Activated CD8-positive, alpha-beta T cell treated with anti-CD3 and anti-CD28 coated beads, Interleukin-2, amount 10 ng/mL, durations not matched to agents 7 days and 5 days (primary cell): Measurements from ENCODE around the gene ARPC4. TPM values are rescaled to one million over a fixed set of nuclear protein-coding genes. Genes with fewer than 3 reads are reported as not detected.

ENCODE experiments used
- ATAC-seq: fragments of 150-1000 bp; cut with Tn5 transposase; one replicate; pipeline ENCODE4 v1.10.0; 2021; ENCODE audit warnings: moderate library complexity
- CTCF ChIA-PET: fragments of 350-600 bp; sonication (Branson Sonifier 250); formaldehyde crosslinking; loops from one replicate; lab custom pipeline; 2021; ENCODE audit warnings: antibody characterized with exemption; lab: Charles Lee
- POLR2A ChIA-PET: fragments of 350-600 bp; sonication (Branson Sonifier 250); formaldehyde crosslinking; loops from one replicate; lab custom pipeline; 2021; ENCODE audit warnings: antibody characterized with exemption; lab: Charles Lee
- DNase-seq: peaks from one replicate; pipeline ENCODE4 v3.0.0-alpha.2; 2020
- H3K27ac Mint-ChIP-seq: one replicate; pipeline ENCODE4 v1.8.0; 2021; ENCODE audit warnings: mild to moderate bottlenecking, mixed read lengths
- H3K27me3 Mint-ChIP-seq: one replicate; pipeline ENCODE4 v1.8.0; 2021; ENCODE audit warnings: low read depth, mixed read lengths
- H3K36me3 Mint-ChIP-seq: one replicate; pipeline ENCODE4 v1.8.0; 2021; ENCODE audit warnings: low read depth, mixed read lengths
- H3K4me1 Mint-ChIP-seq: one replicate; pipeline ENCODE4 v1.8.0; 2021; ENCODE audit warnings: low read depth, mixed read lengths
- H3K4me3 Mint-ChIP-seq: one replicate; pipeline ENCODE4 v1.8.0; 2021; ENCODE audit warnings: mild to moderate bottlenecking, mixed read lengths
- H3K9me3 Mint-ChIP-seq: one replicate; pipeline ENCODE4 v1.8.0; 2022; ENCODE audit warnings: mixed read lengths; ENCODE audit not compliant: insufficient read depth
- total RNA-seq, 2 experiments: library from RNA; stranded (reverse); gene quantifications; one replicate each; pipeline ENCODE4 v1.2.3, GENCODE V29; 2021

ARPC4 gene
- total RNA-seq, 2 experiments from 2014 or later, result 317 to 321 TPM

- H3K36me3 Mint-ChIP-seq, result peaks cover 78% of the 10 kb centered on the region
- H3K27me3 Mint-ChIP-seq, result no peaks in the 10 kb centered on the region
- H3K4me3 Mint-ChIP-seq, result no peak overlapping the region
- DNase-seq (no peak), ATAC-seq (no peak)
- ChIA-PET POLR2A (interaction anchor here (0.6 to 2.5 kb wide), 4 partner anchors 10 to 39 kb away, joined by 3 to 11 read pairs (median 5); partner anchors contain the start of genes ARPC4 and TADA3), CTCF (interaction anchor here (0.9 to 1.3 kb wide), 2 partner anchors 14 to 53 kb away, joined by 3 read pairs; partner anchors contain the start of gene ARPC4)
- H3K27ac Mint-ChIP-seq, result peak overlapping the region; percentile 88
- peaks cover 57% of the 10 kb centered on the region for H3K4me1 Mint-ChIP-seq
- no peaks in the 10 kb centered on the region for H3K9me3 Mint-ChIP-seq
These were observed 14.1 kb downstream of the ARPC4 start for GRCh38 chr3:9806688-9807589.

- DNase-seq (no peak), ATAC-seq (no peak)
- ChIA-PET POLR2A (interaction anchor here (0.9 to 1.7 kb wide), 4 partner anchors 9 to 77 kb away, joined by 3 to 7 read pairs (median 4); partner anchors contain the start of genes ARPC4, BRPF1 and TADA3), CTCF (interaction anchor here (0.9 to 2.2 kb wide), 5 partner anchors 12 to 124 kb away, joined by 3 to 15 read pairs (median 4); partner anchors contain the start of genes ARPC4 and TADA3)
- H3K27ac Mint-ChIP-seq, result peak overlapping the region; percentile 88
- no peak overlapping the region for H3K4me3 Mint-ChIP-seq
- H3K27me3 Mint-ChIP-seq, result no peaks in the 10 kb centered on the region
- H3K36me3 Mint-ChIP-seq, result peaks cover 78% of the 10 kb centered on the region
- H3K4me1 Mint-ChIP-seq, result peaks cover 57% of the 10 kb centered on the region
- H3K9me3 Mint-ChIP-seq, result no peaks in the 10 kb centered on the region
These were observed 15.1 kb downstream of the ARPC4 start for GRCh38 chr3:9807981-9808344.

GRCh38 chr3:9808345-9809037 lies 15.6 kb downstream of the ARPC4 start:
- H3K9me3 Mint-ChIP-seq, result no peaks in the 10 kb centered on the region
- peak overlapping the region; percentile 80 for H3K4me3 Mint-ChIP-seq
- ChIA-PET POLR2A (interaction anchor here (0.8 to 1.7 kb wide), 8 partner anchors 8 to 78 kb away, joined by 3 to 7 read pairs (median 4); partner anchors contain the start of genes ARPC4, BRPF1 and TADA3), CTCF (interaction anchor here (0.9 to 2.2 kb wide), 6 partner anchors 12 to 138 kb away, joined by 3 to 15 read pairs (median 4); partner anchors contain the start of genes ARPC4 and TADA3)
- H3K4me1 Mint-ChIP-seq, result peaks cover 52% of the 10 kb centered on the region
- ATAC-seq (peak; percentile 74), DNase-seq (peak; percentile 72)
- H3K27me3 Mint-ChIP-seq, result no peaks in the 10 kb centered on the region
- H3K27ac Mint-ChIP-seq, result peak overlapping the region; percentile 88
- peaks cover 77% of the 10 kb centered on the region for H3K36me3 Mint-ChIP-seq

DNA sequence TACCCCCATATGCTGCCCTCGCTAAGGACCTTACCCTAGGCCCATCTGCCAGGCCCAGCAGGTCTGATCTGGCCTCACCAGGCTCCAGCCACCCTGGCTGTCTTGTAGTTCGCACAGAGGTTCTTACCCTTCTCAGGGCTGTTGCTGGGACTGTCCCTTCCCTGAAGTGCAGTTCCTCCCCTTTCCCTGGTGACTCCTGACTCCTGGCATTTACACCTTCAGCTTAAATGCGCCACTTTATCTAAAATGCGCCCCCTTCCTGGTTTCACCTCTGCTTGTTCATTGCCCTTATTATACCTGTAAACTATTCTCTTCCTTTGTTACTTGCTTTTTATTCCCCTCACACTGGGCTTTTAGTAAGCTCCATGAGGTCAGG lies 16.3 kb downstream of the ARPC4 start:
- Mint-ChIP-seq H3K4me3 (peak overlapping the region; percentile 80), H3K27ac (peak overlapping the region; percentile 88), H3K4me1 (peaks cover 49% of the 10 kb centered on the region), H3K27me3 (no peaks in the 10 kb centered on the region), H3K9me3 (no peaks in the 10 kb centered on the region), H3K36me3 (peaks cover 70% of the 10 kb centered on the region)
- peak; percentile 10 for ATAC-seq
- ChIA-PET POLR2A (interaction anchor here (0.7 to 1.6 kb wide), 9 partner anchors 8 to 160 kb away, joined by 3 to 11 read pairs (median 3); partner anchors contain the start of genes ARPC4, BRPF1, MTMR14 and TADA3), CTCF (interaction anchor here (0.9 to 2.2 kb wide), 4 partner anchors 13 to 137 kb away, joined by 3 to 15 read pairs (median 5); no protein-coding TSS in a partner anchor)
- DNase-seq, result no peak

DNA sequence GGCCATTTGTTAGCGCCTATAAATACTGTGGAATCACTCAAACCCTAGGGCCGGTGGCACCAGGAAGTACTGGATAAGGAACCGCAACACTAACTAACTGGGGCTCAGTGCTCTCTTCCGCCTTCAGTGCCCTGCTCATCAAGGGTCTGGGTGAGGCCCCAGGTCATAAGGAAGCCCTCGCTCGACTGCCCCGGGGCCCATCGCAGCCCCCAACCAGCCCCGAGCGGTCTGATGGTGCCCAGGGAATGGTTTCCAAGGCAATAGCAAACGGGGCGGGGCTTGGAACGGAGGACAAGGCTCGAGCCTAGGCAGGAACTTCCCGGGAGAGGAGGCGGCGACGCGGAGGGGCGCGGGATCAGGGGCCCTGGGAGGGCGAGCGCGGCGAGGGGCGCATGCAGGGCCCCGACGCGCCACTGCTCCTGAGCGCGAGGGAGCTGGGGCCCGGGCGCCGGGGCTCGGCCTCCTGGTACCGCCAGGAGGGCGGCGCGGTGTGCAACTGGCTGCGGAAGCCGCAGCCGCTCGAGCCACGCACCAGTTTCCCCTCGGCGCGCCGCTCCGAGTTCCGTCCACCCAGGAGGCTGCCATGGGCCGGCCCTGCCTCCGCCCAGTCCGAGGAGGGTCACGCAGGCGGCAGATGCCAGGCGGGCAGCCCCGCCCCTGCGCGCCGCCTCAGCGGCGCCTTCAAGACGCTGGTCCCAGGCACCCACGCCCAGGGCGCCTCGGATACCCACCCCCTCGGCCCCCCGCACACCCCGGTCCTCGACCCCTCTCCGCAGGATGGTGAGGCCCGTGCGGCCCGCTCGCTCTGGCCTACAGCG lies 16.9 kb downstream of the ARPC4 start, which contains the start of gene TTLL3:
Gene TTLL3 (plus strand): TSS at position 648 of the 818 bp plus-strand sequence. CDS start 400 bp downstream, outside the sequence.
- H3K4me1 Mint-ChIP-seq, result peaks cover 48% of the 10 kb centered on the region

DNA sequence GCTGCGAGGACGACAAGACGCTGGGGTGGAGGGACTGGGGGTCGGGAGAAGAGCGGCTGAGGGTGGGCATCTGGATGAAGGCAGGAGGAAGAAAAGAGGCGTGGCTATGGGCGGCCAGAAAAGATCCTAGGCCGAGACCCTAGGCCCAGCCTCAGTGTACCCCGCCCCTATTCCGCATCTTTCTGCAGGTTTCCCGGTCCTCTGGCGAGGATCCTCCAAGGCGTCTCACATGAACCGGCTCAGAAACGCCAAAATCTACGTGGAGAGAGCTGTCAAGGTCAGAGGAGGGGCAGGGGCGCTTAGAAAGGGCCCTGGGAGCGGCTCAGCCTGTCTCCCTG lies 17.5 kb downstream of the ARPC4 start:
- no peaks in the 10 kb centered on the region for H3K27me3 Mint-ChIP-seq
- no peak for ATAC-seq
- peak overlapping the region; percentile 13 for H3K4me3 Mint-ChIP-seq
- H3K36me3 Mint-ChIP-seq, result peaks cover 62% of the 10 kb centered on the region
- ChIA-PET POLR2A (interaction anchor here (1.0 to 1.6 kb wide), 3 partner anchors 17 to 161 kb away, joined by 3 to 11 read pairs (median 4); partner anchors contain the start of genes ARPC4, MTMR14 and TADA3), CTCF (no interaction called here)
- H3K27ac Mint-ChIP-seq, result peak overlapping the region; percentile 22
- DNase-seq, result no peak
- H3K4me1 Mint-ChIP-seq, result peaks cover 48% of the 10 kb centered on the region
- H3K9me3 Mint-ChIP-seq, result no peaks in the 10 kb centered on the region

More for the DNA sequence above, 16.9 kb downstream of the ARPC4 start, which contains the start of gene TTLL3:
- Mint-ChIP-seq H3K27me3 (no peaks in the 10 kb centered on the region), H3K9me3 (no peaks in the 10 kb centered on the region), H3K27ac (peak within 1 kb of the TSS; percentile 88), H3K4me3 (peak within 1 kb of the TSS; percentile 80), H3K36me3 (peaks cover 67% of the 10 kb centered on the region)
- DNase-seq, result peak; percentile 54
- POLR2A ChIA-PET, result interaction anchor here (0.7 to 1.6 kb wide), 7 partner anchors 9 to 160 kb away, joined by 3 to 11 read pairs (median 3); partner anchors contain the start of genes ARPC4, MTMR14 and TADA3
- CTCF ChIA-PET, result interaction anchor here (0.9 to 2.2 kb wide), 3 partner anchors 14 to 136 kb away, joined by 3 to 15 read pairs (median 6); no protein-coding TSS in a partner anchor
- ATAC-seq, result peak; percentile 73

DNA sequence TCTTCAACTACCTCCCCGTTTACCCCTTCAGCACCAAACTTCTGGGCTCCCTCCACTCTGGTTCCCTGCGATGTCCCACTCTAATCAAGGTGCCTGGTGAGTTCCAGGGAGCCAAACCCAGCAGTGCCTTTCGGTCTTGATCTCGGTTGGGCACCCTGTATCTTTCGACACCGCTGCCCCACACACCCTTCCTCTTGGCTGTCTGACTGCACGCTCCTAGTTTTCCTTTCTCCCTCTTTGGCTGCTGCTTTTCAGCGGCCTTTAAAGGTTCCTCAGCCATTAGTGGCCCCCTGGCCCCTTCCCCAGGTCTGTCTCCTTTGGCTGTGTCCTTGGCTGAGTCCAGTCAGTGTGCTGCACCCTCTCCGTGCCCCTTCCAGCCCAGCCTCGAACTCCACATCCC lies 18.0 kb downstream of the ARPC4 start:
- ChIA-PET POLR2A (no interaction called here), CTCF (no interaction called here)
- Mint-ChIP-seq H3K27me3 (no peaks in the 10 kb centered on the region), H3K27ac (peak overlapping the region; percentile 22), H3K4me1 (peaks cover 48% of the 10 kb centered on the region), H3K36me3 (peaks cover 58% of the 10 kb centered on the region), H3K9me3 (no peaks in the 10 kb centered on the region), H3K4me3 (peak overlapping the region; percentile 13)
- ATAC-seq, result no peak
- DNase-seq, result no peak

- ATAC-seq, result no peak
- no peak overlapping the region for H3K27ac Mint-ChIP-seq
- peaks cover 41% of the 10 kb centered on the region for H3K36me3 Mint-ChIP-seq
- CTCF ChIA-PET, result interaction anchor here (1.8 kb wide), 1 partner anchor 18 kb away, joined by 3 read pairs; no protein-coding TSS in a partner anchor
- H3K27me3 Mint-ChIP-seq, result no peaks in the 10 kb centered on the region
- H3K4me1 Mint-ChIP-seq, result peaks cover 31% of the 10 kb centered on the region
- POLR2A ChIA-PET, result interaction anchor here (1.0 to 2.0 kb wide), 2 partner anchors 11 to 20 kb away, joined by 3 to 9 read pairs; partner anchors contain the start of genes ARPC4 and TADA3
- no peaks in the 10 kb centered on the region for H3K9me3 Mint-ChIP-seq
- H3K4me3 Mint-ChIP-seq, result no peak overlapping the region
- DNase-seq, result no peak
These were observed 20.1 kb downstream of the ARPC4 start for GRCh38 chr3:9812870-9813483.

DNA sequence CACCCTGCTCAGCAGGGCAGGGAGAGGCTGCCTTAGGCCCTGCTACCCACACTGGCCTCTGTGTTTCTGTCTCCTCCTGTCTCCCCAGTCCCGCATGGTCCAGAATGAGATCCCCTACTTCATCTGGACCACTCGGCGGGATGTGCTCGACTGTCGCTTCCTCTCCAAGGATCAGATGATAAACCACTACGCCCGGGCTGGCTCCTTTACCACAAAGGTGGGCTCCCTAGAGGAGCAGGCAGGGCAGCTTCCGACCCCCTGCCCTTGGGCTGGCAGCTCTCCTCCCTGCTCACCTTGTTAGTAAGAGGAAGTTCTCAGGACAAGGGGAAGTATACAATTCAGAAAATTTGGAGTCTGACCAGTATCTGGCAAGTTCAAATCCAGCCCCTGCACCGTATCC lies 23.1 kb downstream of the ARPC4 start:
- Mint-ChIP-seq H3K27ac (no peak overlapping the region), H3K27me3 (no peaks in the 10 kb centered on the region), H3K4me1 (peaks cover 7% of the 10 kb centered on the region), H3K36me3 (peaks cover 22% of the 10 kb centered on the region), H3K9me3 (no peaks in the 10 kb centered on the region), H3K4me3 (no peak overlapping the region)
- ChIA-PET CTCF (no interaction called here), POLR2A (interaction anchor here (1.7 kb wide), 1 partner anchor 8 kb away, joined by 5 read pairs; no protein-coding TSS in a partner anchor)
- ATAC-seq, result no peak
- no peak for DNase-seq

DNA sequence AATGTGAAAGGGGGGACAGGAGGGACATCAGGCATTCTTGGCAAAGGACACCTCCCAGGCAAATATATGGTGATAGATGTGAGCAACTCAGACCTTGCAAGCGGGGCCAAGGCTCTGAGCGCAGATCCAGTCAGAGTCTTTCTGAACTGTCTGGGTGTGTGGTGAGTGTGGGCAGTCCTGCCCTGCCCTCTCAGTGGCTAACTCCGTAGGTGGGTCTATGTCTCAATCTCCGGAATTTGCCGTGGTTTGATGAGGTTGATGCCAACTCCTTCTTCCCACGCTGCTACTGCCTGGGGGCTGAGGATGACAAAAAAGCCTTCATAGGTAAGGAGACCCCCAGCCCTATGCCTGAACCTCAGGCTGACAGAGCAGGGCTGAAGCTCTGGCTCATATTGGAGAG lies 24.6 kb downstream of the ARPC4 start:
- Mint-ChIP-seq H3K27me3 (no peaks in the 10 kb centered on the region), H3K4me1 (no peaks in the 10 kb centered on the region), H3K36me3 (peaks cover 13% of the 10 kb centered on the region), H3K27ac (no peak overlapping the region), H3K9me3 (no peaks in the 10 kb centered on the region), H3K4me3 (no peak overlapping the region)
- ChIA-PET CTCF (interaction anchor here (0.9 kb wide), 1 partner anchor 13 kb away, joined by 4 read pairs; no protein-coding TSS in a partner anchor), POLR2A (interaction anchor here (0.7 to 1.7 kb wide), 2 partner anchors 9 to 22 kb away, joined by 3 to 5 read pairs; no protein-coding TSS in a partner anchor)
- DNase-seq (no peak), ATAC-seq (no peak)
